NT2/D1 (cell line): ENCODE measurements around the gene KIR3DL1.
"Not testable (repeated sequence)": the region's sequence is repeated elsewhere in the genome, so short reads cannot be mapped to it uniquely, and the experiment has no call there.

Source experiments
- DNase-seq: peaks from one replicate; pipeline ENCODE4 v3.0.0-alpha.2; 2011; ENCODE audit warnings: low read depth, low spot score
- H3K27me3 ChIP-seq: 2 replicates; pipeline ENCODE4 v1.6.0; 2011; ENCODE audit warnings: mild to moderate bottlenecking; ENCODE audit not compliant: insufficient read length, insufficient read depth
- H3K36me3 ChIP-seq: 2 replicates; pipeline ENCODE4 v1.6.1; 2011; ENCODE audit warnings: mild to moderate bottlenecking, low read length, mixed read lengths; ENCODE audit not compliant: insufficient read depth, insufficient read length
- H3K4me1 ChIP-seq: 2 replicates; pipeline ENCODE4 v1.5.1; 2011; ENCODE audit not compliant: insufficient read depth, insufficient read length
- H3K4me3 ChIP-seq: 2 replicates; pipeline ENCODE4 v1.5.1; 2011; ENCODE audit warnings: low read depth; ENCODE audit not compliant: insufficient read length
- H3K9ac ChIP-seq: 2 replicates; pipeline ENCODE4 v1.6.0; 2011; ENCODE audit warnings: low read depth; ENCODE audit not compliant: insufficient read length
- H3K9me3 ChIP-seq: 2 replicates; pipeline ENCODE4 v1.5.1; 2011; ENCODE audit warnings: mild to moderate bottlenecking, low read length; ENCODE audit not compliant: insufficient read depth
- SUZ12 ChIP-seq: IDR thresholded peaks from 2 replicates; pipeline ENCODE4 v1.6.1; 2011; ENCODE audit not compliant: insufficient read length, insufficient read depth; ENCODE audit errors: extremely low read depth
- YY1 ChIP-seq: IDR thresholded peaks from 2 replicates; pipeline ENCODE4 v1.6.1; 2011; ENCODE audit not compliant: insufficient read length, insufficient read depth
- ZNF274 ChIP-seq: IDR thresholded peaks from 2 replicates; pipeline ENCODE4 v1.6.1; 2011; ENCODE audit warnings: mild to moderate bottlenecking, low read depth, low read length

KIR3DL1 gene

GRCh38 chr19:54805665-54806515 lies 10.4 kb upstream of the KIR3DL1 start:
- Histone ChIP-seq H3K9me3 (no peaks in the 10 kb centered on the region), H3K9ac (no peak overlapping the region), H3K27me3 (peaks cover 8% of the 10 kb centered on the region), H3K4me1 (no peaks in the 10 kb centered on the region), H3K36me3 (no peaks in the 10 kb centered on the region), H3K4me3 (no peak overlapping the region)
- no peak for TF ChIP-seq SUZ12
- TF ChIP-seq ZNF274 = no peak
- TF ChIP-seq YY1 = no peak
- no peak for DNase-seq

- Histone ChIP-seq H3K4me3 (no peak overlapping the region), H3K9ac (no peak overlapping the region), H3K4me1 (no peaks in the 10 kb centered on the region), H3K9me3 (no peaks in the 10 kb centered on the region), H3K27me3 (peaks cover 8% of the 10 kb centered on the region), H3K36me3 (no peaks in the 10 kb centered on the region)
- TF ChIP-seq YY1 (no peak), ZNF274 (no peak), SUZ12 (no peak)
- DNase-seq = no peak
These were observed 9.8 kb upstream of the KIR3DL1 start for GRCh38 chr19:54806516-54806838.

GRCh38 chr19:54814571-54814970 lies 1.7 kb upstream of the KIR3DL1 start:
- H3K4me1 ChIP-seq, H3K9ac ChIP-seq, H3K36me3 ChIP-seq, H3K9me3 ChIP-seq, DNase-seq, H3K27me3 ChIP-seq, H3K4me3 ChIP-seq: not testable (repeated sequence)

DNA sequence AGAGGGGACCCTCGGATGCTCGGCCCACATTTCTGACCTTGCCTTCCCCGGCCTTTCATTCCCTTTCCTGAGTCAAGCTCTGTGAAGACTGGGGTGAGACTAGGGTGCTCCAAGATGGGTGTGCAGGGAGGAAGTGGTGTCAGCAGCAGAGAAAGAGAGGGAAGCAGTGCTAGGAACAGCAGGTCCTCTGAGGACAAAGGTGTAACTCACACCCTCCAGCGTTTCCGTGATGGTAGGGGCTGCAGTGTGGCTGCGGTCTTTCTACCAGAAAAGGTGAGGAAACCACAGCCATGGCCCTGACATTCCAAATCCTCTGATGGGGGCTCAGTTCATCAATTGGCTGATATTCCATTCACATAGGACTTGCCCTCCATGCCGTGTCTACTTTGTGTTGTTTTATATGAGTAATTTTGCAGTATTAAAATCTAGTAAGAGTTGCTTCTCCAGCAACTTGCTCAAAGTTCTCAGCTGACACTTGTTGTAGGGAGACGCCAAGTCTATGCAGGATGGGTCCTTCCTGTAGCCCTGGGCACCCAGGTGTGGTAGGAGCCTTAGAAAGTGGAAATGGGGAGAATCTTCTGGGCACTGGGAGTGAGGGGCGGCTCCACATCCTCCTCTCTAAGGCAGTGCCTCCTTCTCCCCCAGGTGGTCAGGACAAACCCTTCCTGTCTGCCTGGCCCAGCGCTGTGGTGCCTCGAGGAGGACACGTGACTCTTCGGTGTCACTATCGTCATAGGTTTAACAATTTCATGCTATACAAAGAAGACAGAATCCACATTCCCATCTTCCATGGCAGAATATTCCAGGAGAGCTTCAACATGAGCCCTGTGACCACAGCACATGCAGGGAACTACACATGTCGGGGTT lies 1.6 kb downstream of the KIR3DL1 start:
- Histone ChIP-seq H3K4me1 (no peaks in the 10 kb centered on the region), H3K4me3 (no peak overlapping the region), H3K9ac (no peak overlapping the region), H3K27me3 (peaks cover 31% of the 10 kb centered on the region), H3K9me3 (no peaks in the 10 kb centered on the region), H3K36me3 (no peaks in the 10 kb centered on the region)
- TF ChIP-seq SUZ12 (no peak), ZNF274 (no peak), YY1 (no peak)
- no peak for DNase-seq

DNA sequence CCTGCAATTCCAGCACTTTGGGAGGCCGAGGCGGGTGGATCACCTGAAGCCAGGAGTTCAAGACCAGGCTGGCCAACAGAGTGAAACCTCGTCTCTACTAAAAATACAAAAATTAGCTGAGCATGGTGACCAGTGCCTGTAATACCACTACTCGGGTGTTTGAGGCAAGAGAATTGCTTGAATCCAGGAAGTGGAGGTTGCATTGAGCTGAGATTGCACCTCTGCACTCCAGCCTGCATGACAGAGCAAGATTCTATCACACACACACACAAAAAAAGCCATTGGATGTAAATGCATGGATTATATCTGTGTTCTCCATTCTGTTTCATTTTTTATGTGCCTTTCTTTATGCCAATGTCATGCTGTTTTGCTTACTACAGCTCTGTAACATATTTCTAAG lies 8.1 kb downstream of the KIR3DL1 start:
- H3K4me1 ChIP-seq, DNase-seq, H3K9me3 ChIP-seq, H3K9ac ChIP-seq, H3K4me3 ChIP-seq, H3K36me3 ChIP-seq: not testable (repeated sequence)
- peaks cover 23% of the 10 kb centered on the region for H3K27me3 ChIP-seq

GRCh38 chr19:54825326-54825725 lies 9.1 kb downstream of the KIR3DL1 start:
- not testable (repeated sequence) for H3K4me3 ChIP-seq, H3K9ac ChIP-seq, DNase-seq, H3K4me1 ChIP-seq, H3K36me3 ChIP-seq, H3K9me3 ChIP-seq
- peaks cover 16% of the 10 kb centered on the region for H3K27me3 ChIP-seq

DNA sequence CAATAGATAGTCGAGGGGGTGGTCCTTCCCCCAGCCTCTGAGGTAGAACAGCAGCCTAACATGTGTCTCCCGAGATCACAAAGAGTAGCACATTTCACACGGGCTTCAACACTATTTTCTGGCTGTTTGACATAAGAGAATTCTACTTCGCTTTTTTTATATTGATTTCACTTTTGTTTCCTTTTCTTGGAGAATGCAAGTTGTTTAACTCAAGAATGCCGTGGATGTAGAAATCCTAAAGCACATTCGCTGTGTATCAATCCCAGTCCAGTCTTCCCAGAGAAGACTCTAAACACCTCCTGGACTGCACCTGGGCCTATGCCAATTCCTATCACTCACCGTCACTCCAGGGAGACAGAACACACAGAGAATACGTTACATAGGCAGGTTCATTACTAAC lies 11.8 kb downstream of the KIR3DL1 start:
- H3K9me3 ChIP-seq, H3K4me1 ChIP-seq, H3K9ac ChIP-seq, H3K4me3 ChIP-seq, H3K36me3 ChIP-seq, DNase-seq, H3K27me3 ChIP-seq: not testable (repeated sequence)

DNA sequence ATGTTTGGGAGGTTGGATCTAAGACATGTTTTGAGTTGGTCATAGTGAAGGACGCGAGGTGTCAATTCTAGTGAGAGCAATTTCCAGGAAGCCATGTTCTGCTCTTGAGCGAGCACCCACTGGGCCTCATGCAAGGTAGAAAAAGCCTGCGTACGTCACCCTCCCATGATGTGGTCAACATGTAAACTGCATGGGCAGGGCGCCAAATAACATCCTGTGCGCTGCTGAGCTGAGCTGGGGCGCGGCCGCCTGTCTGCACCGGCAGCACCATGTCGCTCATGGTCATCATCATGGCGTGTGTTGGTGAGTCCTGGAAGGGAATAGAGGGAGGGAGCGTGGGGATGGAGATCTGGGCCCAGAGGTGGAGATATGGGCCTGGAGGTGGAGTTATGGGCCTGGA lies 16.2 kb downstream of the KIR3DL1 start, which contains the start of gene KIR2DS4:
Gene KIR2DS4 (plus strand): TSS at position 181 of the 400 bp plus-strand sequence.
- not testable (repeated sequence) for H3K27me3 ChIP-seq, H3K9me3 ChIP-seq, H3K4me3 ChIP-seq, H3K9ac ChIP-seq, H3K4me1 ChIP-seq, H3K36me3 ChIP-seq, DNase-seq

DNA sequence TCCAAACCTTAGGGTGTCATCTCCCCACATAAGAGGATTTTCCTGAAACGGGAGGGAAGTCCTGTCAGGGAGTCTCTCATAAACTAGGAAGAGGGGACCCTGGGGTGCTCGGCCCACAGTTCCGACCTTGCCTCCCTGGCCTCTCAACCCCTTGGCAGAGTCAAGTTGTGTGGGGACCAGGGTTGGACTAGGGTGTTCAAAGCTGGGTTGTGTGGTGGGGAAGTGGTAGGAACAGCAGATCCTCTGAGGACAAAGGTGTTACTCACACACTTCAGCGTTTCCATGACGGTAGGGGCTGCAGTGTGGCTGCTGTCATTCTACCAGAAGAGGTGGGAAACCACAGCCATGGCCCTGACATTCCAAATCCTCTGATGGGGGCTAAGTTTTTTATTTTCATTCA lies 18.9 kb downstream of the KIR3DL1 start:
- not testable (repeated sequence) for H3K4me3 ChIP-seq, H3K4me1 ChIP-seq, H3K36me3 ChIP-seq, H3K9ac ChIP-seq, DNase-seq, H3K9me3 ChIP-seq, H3K27me3 ChIP-seq

DNA sequence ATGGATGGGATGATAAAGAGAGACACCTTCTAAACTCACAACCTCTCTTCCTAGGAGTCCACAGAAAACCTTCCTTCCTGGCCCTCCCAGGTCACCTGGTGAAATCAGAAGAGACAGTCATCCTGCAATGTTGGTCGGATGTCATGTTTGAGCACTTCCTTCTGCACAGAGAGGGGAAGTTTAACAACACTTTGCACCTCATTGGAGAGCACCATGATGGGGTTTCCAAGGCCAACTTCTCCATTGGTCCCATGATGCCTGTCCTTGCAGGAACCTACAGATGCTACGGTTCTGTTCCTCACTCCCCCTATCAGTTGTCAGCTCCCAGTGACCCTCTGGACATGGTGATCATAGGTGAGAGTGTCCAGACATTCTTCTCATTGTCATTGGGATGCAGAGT lies 21.3 kb downstream of the KIR3DL1 start:
- H3K27me3 ChIP-seq, DNase-seq, H3K36me3 ChIP-seq, H3K9me3 ChIP-seq, H3K4me3 ChIP-seq, H3K9ac ChIP-seq, H3K4me1 ChIP-seq: not testable (repeated sequence)

DNA sequence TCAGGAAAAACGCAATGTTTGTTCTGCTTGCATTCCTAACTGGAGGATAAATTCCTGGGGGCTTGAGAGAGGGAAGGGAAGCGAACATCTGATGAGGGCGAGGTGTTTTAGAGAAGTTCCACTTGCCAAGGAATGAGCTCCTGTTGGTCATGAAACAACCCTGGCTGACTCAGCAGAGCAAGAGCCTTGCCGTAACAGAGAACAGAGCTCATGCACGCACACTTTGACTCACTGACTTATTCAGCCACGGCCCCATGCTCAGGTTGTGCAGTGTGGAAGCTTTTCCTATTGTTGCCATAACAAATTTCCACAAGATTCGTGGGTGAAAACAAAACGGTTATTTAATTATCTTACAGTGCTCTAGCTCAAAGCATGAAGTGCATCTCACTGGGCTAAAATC lies 26.9 kb downstream of the KIR3DL1 start:
- H3K4me3 ChIP-seq, DNase-seq, H3K36me3 ChIP-seq, H3K9me3 ChIP-seq, H3K4me1 ChIP-seq, H3K27me3 ChIP-seq, H3K9ac ChIP-seq: not testable (repeated sequence)
